GM12892 (cell line): ENCODE data around the gene SMYD3.
"Not testable (repeated sequence)": the region's sequence is repeated elsewhere in the genome, so short reads cannot be mapped to it uniquely, and the experiment has no call there.

Experiments used
- DNase-seq: peaks from one replicate; pipeline ENCODE4 v3.0.0; 2011; ENCODE audit not compliant: insufficient read length
- FAIRE-seq: peaks from 2 replicates; lab custom pipeline; 2011; peaks lifted over from hg19 to GRCh38; lab: Jason Lieb, UNC
- POLR2A ChIP-seq: IDR thresholded peaks from 2 replicates; pipeline ENCODE4 v1.6.1; 2011; ENCODE audit warnings: low read depth, low read length, control low read depth
- POLR2AphosphoS5 ChIP-seq: IDR thresholded peaks from 2 replicates; pipeline ENCODE4 v1.6.1; 2011; ENCODE audit warnings: low read depth, low read length, control low read depth
- TAF1 ChIP-seq: IDR thresholded peaks from 2 replicates; pipeline ENCODE4 v1.6.1; 2011; ENCODE audit warnings: low read depth, mild to moderate bottlenecking, control low read depth, low read length, borderline replicate concordance

SMYD3 gene

DNA sequence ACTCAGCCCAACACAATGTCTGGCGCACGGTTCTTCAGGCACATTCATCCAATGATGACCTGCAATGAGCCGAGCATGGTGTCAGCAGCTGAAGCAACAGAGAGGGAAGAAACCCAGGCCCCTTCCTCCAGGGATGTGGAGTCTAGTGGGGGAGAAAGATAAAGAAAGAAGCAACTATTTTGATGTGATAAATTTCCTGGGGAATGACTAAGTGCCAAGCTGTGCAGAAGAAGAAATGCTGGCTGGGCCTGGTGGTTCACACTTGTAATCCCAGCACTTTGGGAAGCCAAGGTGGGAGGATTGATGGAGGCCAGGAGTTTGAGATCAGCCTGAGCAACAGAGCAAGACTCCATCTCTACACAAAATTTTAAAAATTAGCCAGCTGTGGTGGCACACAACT is 790.5 kb downstream of the SMYD3 start:
- FAIRE-seq (no peak), DNase-seq (no peak)
- TF ChIP-seq POLR2AphosphoS5 (no peak), TAF1 (no peak), POLR2A (no peak)

DNA sequence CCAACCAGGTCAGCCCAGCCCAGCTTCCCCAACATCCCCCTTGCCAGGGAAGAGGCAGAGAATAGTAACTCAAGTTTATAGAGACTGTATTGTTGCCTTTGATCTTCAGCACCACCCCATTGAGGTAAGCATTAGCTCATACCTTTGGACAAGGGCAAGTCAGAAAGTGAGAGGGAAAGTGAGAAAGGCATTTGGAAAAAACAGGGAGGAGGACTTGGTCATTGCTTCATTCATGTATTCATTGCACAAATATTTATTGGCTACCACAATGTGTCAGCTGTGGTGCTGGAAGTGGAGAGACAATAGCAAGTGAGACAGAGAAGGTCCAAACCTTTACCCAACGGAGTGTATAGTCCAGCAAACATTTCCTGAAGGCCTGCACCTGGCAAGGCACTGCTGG is 791.1 kb downstream of the SMYD3 start:
- DNase-seq (no peak), FAIRE-seq (no peak)
- TF ChIP-seq TAF1 (no peak), POLR2AphosphoS5 (no peak), POLR2A (no peak)

GRCh38 chr1:245715291-245715701 is 791.8 kb downstream of the SMYD3 start:
- DNase-seq = no peak
- no peak for FAIRE-seq
- TF ChIP-seq TAF1 (no peak), POLR2AphosphoS5 (no peak), POLR2A (no peak)

DNA sequence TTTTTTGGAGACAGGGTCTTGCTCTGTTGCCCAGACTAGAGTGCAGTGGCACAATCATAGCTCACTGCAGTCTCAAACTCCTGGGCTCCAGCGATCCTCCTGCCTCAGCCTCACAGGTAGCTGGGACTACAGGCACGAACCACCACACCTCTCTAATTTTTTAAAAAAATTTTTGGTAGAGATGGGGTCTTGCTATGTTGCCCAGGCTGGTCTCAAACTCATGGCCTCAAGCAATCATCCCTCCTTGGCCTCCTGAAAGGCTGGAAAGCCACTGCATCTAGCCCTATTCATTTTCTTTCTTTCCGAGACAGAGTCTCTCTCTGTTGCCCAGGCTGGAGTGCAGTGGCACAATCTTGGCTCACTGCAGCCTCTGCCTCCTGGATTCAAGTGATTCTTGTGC is 793.1 kb downstream of the SMYD3 start:
- FAIRE-seq, DNase-seq: not testable (repeated sequence)

DNA sequence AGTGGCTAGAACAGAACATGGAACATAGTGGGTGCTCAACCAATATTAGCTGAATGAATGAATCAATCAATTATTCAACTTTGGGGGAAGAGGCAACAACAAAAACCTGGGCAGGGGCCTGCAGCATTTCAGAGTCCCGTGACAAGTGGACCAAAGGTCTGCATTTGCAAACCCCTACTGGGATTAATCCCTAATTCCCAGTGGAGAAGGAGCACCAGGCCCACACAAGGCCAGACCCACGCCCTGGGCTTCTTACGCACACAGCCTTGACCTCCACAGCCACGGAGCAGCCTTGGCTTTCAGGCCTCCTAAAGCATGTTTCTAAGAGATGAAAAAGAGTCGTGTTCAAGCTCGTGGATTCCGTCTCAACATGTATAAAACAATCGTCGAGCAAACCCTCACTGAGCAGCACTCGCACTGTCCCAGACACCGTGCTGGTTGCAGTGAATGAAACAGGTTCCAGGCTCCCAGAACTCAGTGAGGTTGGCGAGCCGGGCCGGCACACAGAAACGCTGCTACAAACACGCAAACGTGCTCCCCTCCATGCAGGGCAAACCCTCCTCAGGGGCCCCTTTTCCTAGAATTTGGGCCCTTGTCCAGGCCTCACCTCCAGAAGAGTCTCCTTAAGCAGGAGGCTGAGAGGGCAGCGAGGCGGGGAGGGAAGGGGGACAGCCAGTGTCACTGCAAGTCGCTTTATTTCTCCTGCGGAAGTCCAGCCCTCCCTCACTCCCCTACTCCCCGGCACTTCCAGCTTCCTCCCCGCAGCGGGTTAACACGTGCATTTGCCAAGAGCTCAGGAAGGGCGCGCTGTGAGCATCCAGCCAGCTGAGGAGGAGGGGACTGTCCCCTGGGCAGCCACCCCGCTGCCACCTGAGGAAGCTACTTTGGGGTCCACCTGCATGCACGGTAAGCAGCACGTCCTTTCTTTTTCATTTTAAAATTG is 795.8 kb downstream of the SMYD3 start:
- no peak for DNase-seq
- no peak for TF ChIP-seq TAF1
- TF ChIP-seq POLR2AphosphoS5 = no peak
- no peak for TF ChIP-seq POLR2A
- FAIRE-seq = no peak

GRCh38 chr1:245707941-245708340 is 799.1 kb downstream of the SMYD3 start:
- no peak for TF ChIP-seq TAF1

GRCh38 chr1:245704765-245705164 is 802.3 kb downstream of the SMYD3 start:
- no peak for FAIRE-seq
- TF ChIP-seq TAF1 = no peak
- no peak for TF ChIP-seq POLR2A
- no peak for TF ChIP-seq POLR2AphosphoS5
- no peak for DNase-seq

More at GRCh38 chr1:245707941-245708340, 799.1 kb downstream of the SMYD3 start:
- FAIRE-seq = no peak
- DNase-seq = no peak

DNA sequence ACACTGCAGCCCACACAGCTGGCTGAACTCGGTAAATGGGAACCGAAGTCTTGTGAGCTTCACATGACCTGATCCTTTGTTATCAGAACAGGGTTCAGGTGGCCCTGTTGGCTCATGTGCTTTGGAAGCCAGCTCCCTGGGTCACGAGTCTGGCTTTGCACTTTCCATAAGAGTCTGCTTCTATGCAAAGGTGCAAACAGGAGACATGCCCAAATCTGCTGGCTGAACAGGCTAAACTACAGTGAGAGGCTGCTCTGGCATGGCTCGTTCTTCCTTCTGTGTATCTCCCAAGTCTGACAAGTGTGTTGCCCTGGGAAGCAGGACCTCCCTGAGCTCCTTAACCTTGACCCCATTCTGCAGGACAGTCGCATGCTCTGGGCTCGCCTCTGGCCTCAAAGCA is 802.7 kb downstream of the SMYD3 start:
- no peak for TF ChIP-seq POLR2A
- FAIRE-seq (no peak), DNase-seq (no peak)

DNA sequence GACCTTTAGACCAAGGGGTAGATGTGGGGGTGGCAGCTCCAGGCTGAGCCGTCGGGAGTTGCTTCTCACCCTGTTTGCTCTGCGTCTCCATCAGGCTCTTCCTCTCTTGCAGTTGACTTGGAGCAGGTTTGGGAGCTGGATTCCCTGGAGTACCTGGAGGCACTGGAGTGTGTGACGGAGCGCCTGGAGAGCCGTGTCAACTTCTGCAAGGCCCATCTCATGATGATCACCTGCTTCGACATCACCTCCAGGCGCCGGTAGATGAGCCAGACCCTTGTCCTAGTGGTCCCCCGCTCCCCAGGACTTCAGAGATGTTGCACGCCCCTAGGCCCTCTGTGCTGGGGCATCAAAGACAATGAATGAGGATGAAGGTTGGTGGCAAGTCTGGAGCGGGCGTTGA is 804.7 kb downstream of the SMYD3 start:
- DNase-seq (no peak), FAIRE-seq (no peak)
- TF ChIP-seq POLR2AphosphoS5 = no peak
- TF ChIP-seq TAF1 = no peak
- TF ChIP-seq POLR2A = no peak

DNA sequence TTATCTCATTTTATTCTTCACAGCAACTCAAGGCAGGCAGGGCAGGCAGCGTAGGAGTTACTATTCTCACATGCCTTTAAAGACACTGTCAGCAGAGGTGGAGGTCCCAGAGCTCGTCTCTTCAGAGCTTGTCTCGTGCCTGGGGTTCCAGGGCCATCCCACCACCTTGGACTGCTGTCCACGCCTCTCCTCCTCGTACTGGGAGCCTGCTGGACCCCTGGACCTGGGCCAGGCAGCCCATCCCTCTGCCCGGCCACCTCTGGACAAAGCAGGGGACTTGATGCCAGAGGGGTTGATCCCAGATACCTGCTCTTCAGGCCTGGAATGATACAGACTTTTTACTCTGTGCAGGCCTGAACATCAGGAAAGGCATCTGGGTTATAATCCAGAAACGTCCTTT is 805.4 kb downstream of the SMYD3 start:
- DNase-seq (no peak), FAIRE-seq (no peak)
- TF ChIP-seq POLR2AphosphoS5 (no peak), TAF1 (no peak), POLR2A (no peak)

DNA sequence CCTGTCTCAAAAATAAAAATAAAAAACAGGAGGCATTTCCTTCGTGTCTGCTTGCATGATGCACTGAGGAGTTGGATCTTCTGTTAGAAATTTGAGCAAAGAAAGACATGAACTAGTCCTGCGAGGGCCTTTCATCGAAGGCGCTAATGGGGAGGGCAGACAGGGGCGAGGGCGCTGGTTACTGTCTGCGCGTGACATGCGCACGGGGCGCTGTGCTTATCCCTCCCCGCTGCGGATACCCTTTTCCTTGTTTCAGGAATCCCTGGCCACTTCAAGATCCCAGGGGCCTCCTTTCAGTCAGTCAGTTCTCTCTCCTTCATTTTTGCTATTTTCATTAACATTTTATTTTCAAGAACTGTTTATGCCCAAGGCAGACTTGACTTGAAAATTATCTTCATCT is 806.4 kb downstream of the SMYD3 start:
- DNase-seq (no peak), FAIRE-seq (no peak)
- no peak for TF ChIP-seq POLR2AphosphoS5
- no peak for TF ChIP-seq POLR2A
- no peak for TF ChIP-seq TAF1
